Fibroblast of lung (primary cell): Measurements from ENCODE around the gene CCNI. TPM values are rescaled to one million over a fixed set of nuclear protein-coding genes. Genes with fewer than 3 reads are reported as not detected.
"Not testable (repeated sequence)": the region's sequence is repeated elsewhere in the genome, so short reads cannot be mapped to it uniquely, and the experiment has no call there.

Source experiments
- DNase-seq, 2 donors: peaks; one replicate each; pipeline versions ENCODE4 v3.0.0 to v3.0.0-alpha.2; 2010; ENCODE audit warnings: low read depth in 2 of 2
- H2AFZ ChIP-seq: 2 replicates; pipeline ENCODE4 v1.5.1; 2012; ENCODE audit warnings: low read length, control low read depth, inconsistent platforms
- H3K27ac ChIP-seq: 2 replicates; pipeline ENCODE4 v1.5.1; 2011; ENCODE audit warnings: low read length, control low read depth; ENCODE audit not compliant: insufficient read depth
- H3K27me3 ChIP-seq: 2 replicates; pipeline ENCODE4 v1.5.1; 2011; ENCODE audit warnings: mild to moderate bottlenecking, low read length; ENCODE audit not compliant: control insufficient read depth, insufficient read depth
- H3K36me3 ChIP-seq: 2 replicates; pipeline ENCODE4 v1.5.1; 2011; ENCODE audit warnings: low read length; ENCODE audit not compliant: control insufficient read depth, insufficient read depth
- H3K4me1 ChIP-seq: 2 replicates; pipeline ENCODE4 v1.5.1; 2011; ENCODE audit warnings: low read length; ENCODE audit not compliant: control insufficient read depth, insufficient read depth; ENCODE audit errors: extremely low read depth
- H3K4me2 ChIP-seq: 2 replicates; pipeline ENCODE4 v1.5.1; 2011; ENCODE audit warnings: low read length, control low read depth; ENCODE audit not compliant: insufficient read depth; ENCODE audit errors: extremely low read depth
- H3K4me3 ChIP-seq, 4 experiments: fragments of 200-600 bp in 1 of 4; sonication (generic) in 1 of 4; replicated peaks in 1 of 4; 2 replicates each; pipeline ENCODE4 v1.5.1; 2011 to 2016; ENCODE audit warnings: low read length in 4 of 4, low read depth in 3 of 4, mild to moderate bottlenecking in 3 of 4, control low read depth in 2 of 4, inconsistent platforms in 1 of 4, mixed read lengths in 1 of 4; ENCODE audit not compliant: insufficient read depth in 1 of 4; ENCODE audit errors: control extremely low read depth in 1 of 4
- H3K79me2 ChIP-seq: 2 replicates; pipeline ENCODE4 v1.5.1; 2012; ENCODE audit warnings: mild to moderate bottlenecking, low read length, inconsistent platforms; ENCODE audit not compliant: control insufficient read depth, insufficient read depth
- H3K9ac ChIP-seq: 2 replicates; pipeline ENCODE4 v1.5.1; 2011; ENCODE audit warnings: mild to moderate bottlenecking, low read length, control low read depth; ENCODE audit not compliant: insufficient read depth
- H3K9me3 ChIP-seq: 2 replicates; pipeline ENCODE4 v1.5.1; 2012; ENCODE audit warnings: low read depth, low read length; ENCODE audit not compliant: control insufficient read depth, insufficient read depth
- H4K20me1 ChIP-seq: 2 replicates; pipeline ENCODE4 v1.5.1; 2011; ENCODE audit warnings: low read length; ENCODE audit not compliant: control insufficient read depth, insufficient read depth; ENCODE audit errors: extremely low read depth
- EZH2 ChIP-seq: IDR thresholded peaks from 2 replicates; pipeline ENCODE4 v1.5.1; 2012; ENCODE audit warnings: low read length, control low read depth, mild to moderate bottlenecking; ENCODE audit errors: missing control alignments
- polyA plus RNA-seq, 2 donors: library from polyadenylated mRNA; depleted of rRNA in 1 of 2; stranded (reverse) in 1 of 2; unstranded in 1 of 2; fragments of >200 nt; gene quantifications; 2 replicates each; pipeline ENCODE4 v1.2.1, GENCODE V29; 2011 to 2012; ENCODE audit warnings: missing spikeins in 1 of 2
- total RNA-seq: library from RNA; depleted of rRNA; stranded (reverse); fragments of >200 nt; gene quantifications from 2 replicates; pipeline ENCODE4 v1.2.1, GENCODE V29; 2014
- TF ChIP-seq, protein P1 (sequence below), 2 donors: IDR thresholded peaks in 1 of 2; conservative IDR thresholded peaks in 1 of 2; 1 replicate in 1 of 2; 2 replicates in 1 of 2; pipeline ENCODE4 v1.5.1; 2011 to 2012; ENCODE audit warnings: low read length in 2 of 2, control low read depth in 1 of 2, inconsistent platforms in 1 of 2, low read depth in 1 of 2, mild to moderate bottlenecking in 1 of 2

CCNI gene
- total and polyA plus RNA-seq, 2 donors (not counting 1 experiment from before 2014, with no cell fraction given): 151 to 216 TPM

GRCh38 chr4:77036206-77036605 is 39.6 kb downstream of the CCNI start:
- no peaks in the 10 kb centered on the region for H4K20me1 ChIP-seq
- peaks cover 18% of the 10 kb centered on the region for H3K36me3 ChIP-seq
- no peaks in the 10 kb centered on the region for H3K9me3 ChIP-seq
- H3K4me2 ChIP-seq: peak overlapping the region; percentile 49
- H3K79me2 ChIP-seq: no peaks in the 10 kb centered on the region
- no peak overlapping the region for H3K4me3 ChIP-seq
- TF ChIP-seq, protein P1, sequence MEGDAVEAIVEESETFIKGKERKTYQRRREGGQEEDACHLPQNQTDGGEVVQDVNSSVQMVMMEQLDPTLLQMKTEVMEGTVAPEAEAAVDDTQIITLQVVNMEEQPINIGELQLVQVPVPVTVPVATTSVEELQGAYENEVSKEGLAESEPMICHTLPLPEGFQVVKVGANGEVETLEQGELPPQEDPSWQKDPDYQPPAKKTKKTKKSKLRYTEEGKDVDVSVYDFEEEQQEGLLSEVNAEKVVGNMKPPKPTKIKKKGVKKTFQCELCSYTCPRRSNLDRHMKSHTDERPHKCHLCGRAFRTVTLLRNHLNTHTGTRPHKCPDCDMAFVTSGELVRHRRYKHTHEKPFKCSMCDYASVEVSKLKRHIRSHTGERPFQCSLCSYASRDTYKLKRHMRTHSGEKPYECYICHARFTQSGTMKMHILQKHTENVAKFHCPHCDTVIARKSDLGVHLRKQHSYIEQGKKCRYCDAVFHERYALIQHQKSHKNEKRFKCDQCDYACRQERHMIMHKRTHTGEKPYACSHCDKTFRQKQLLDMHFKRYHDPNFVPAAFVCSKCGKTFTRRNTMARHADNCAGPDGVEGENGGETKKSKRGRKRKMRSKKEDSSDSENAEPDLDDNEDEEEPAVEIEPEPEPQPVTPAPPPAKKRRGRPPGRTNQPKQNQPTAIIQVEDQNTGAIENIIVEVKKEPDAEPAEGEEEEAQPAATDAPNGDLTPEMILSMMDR (conservative IDR thresholded peaks at IDR 0.05 in 1 of 2, IDR thresholded peaks at IDR 0.05 in 1 of 2; ENCODE audit: low read depth in 1 of 2, low read length in 2 of 2): no peak
- no peak for TF ChIP-seq EZH2
- peak; percentile 95 to 97 for DNase-seq
- H3K4me1 ChIP-seq: peaks cover 22% of the 10 kb centered on the region
- no peaks in the 10 kb centered on the region for H3K27me3 ChIP-seq
- H3K9ac ChIP-seq: no peak overlapping the region
- no peak overlapping the region for H2AFZ ChIP-seq
- peak overlapping the region; percentile 64 for H3K27ac ChIP-seq

GRCh38 chr4:77035153-77035552 is 40.6 kb downstream of the CCNI start:
- Histone ChIP-seq H3K4me1 (peaks cover 18% of the 10 kb centered on the region), H4K20me1 (no peaks in the 10 kb centered on the region), H3K27ac (peak overlapping the region; percentile 64), H2AFZ (no peak overlapping the region), H3K27me3 (no peaks in the 10 kb centered on the region), H3K9me3 (no peaks in the 10 kb centered on the region), H3K79me2 (no peaks in the 10 kb centered on the region), H3K36me3 (peaks cover 25% of the 10 kb centered on the region), H3K4me3 (no peak overlapping the region), H3K9ac (no peak overlapping the region), H3K4me2 (no peak overlapping the region)
- DNase-seq: no peak
- TF ChIP-seq, protein P1 (conservative IDR thresholded peaks at IDR 0.05 in 1 of 2, IDR thresholded peaks at IDR 0.05 in 1 of 2; ENCODE audit: low read depth in 1 of 2, low read length in 2 of 2): no peak
- no peak for TF ChIP-seq EZH2

- H3K4me2 ChIP-seq: no peak overlapping the region
Observed at GRCh38 chr4:77031544-77031943, 44.2 kb downstream of the CCNI start.

DNA sequence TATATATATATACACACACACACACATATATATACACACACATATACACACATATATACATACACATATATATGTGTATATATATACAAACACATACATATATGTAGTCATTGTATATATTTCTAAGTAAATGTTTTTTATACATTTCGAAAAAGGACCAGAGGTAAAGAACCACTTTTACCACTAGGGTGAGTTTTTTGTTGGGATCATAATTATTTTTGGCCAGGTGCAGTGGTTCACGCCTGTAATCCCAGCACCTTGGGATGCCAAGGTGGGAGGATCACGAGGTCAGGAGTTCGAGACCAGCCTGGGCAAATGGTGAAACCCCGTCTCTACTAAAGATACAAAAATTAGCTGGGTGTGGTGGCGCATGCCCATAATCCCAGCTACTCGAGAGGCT is 46.0 kb downstream of the CCNI start:
- not testable (repeated sequence) for H3K9ac ChIP-seq, H3K4me2 ChIP-seq, H3K27me3 ChIP-seq, H3K4me1 ChIP-seq, DNase-seq, H2AFZ ChIP-seq, H3K4me3 ChIP-seq, H4K20me1 ChIP-seq, H3K27ac ChIP-seq, H3K9me3 ChIP-seq, H3K79me2 ChIP-seq
- peaks cover 40% of the 10 kb centered on the region for H3K36me3 ChIP-seq

More at GRCh38 chr4:77031544-77031943, 44.2 kb downstream of the CCNI start:
- peak overlapping the region; percentile 8 for H3K27ac ChIP-seq
- H2AFZ ChIP-seq: no peak overlapping the region
- no peak overlapping the region for H3K9ac ChIP-seq
- TF ChIP-seq, protein P1 (conservative IDR thresholded peaks at IDR 0.05 in 1 of 2, IDR thresholded peaks at IDR 0.05 in 1 of 2; ENCODE audit: low read depth in 1 of 2, low read length in 2 of 2): no peak
- no peak for TF ChIP-seq EZH2
- no peaks in the 10 kb centered on the region for H4K20me1 ChIP-seq
- H3K4me1 ChIP-seq: peaks cover 14% of the 10 kb centered on the region
- no peak overlapping the region for H3K4me3 ChIP-seq
- H3K79me2 ChIP-seq: peaks cover 2% of the 10 kb centered on the region
- no peaks in the 10 kb centered on the region for H3K9me3 ChIP-seq
- peaks cover 43% of the 10 kb centered on the region for H3K36me3 ChIP-seq
- no peaks in the 10 kb centered on the region for H3K27me3 ChIP-seq
- no peak for DNase-seq
